Stimulated activated CD8-positive, alpha-beta memory T cell treated with anti-CD3 and anti-CD28 coated beads, Interleukin-7, amount 100 ng/mL, for 48 hours (primary cell): Measurements from ENCODE around the gene TSPAN17.

Source experiments
- DNase-seq, 2 donors: peaks; one replicate each; pipeline ENCODE4 v3.0.0-alpha.2; 2020; ENCODE audit warnings: low read depth in 1 of 2; ENCODE audit errors: extremely low read depth in 1 of 2

The TSPAN17 gene

DNA sequence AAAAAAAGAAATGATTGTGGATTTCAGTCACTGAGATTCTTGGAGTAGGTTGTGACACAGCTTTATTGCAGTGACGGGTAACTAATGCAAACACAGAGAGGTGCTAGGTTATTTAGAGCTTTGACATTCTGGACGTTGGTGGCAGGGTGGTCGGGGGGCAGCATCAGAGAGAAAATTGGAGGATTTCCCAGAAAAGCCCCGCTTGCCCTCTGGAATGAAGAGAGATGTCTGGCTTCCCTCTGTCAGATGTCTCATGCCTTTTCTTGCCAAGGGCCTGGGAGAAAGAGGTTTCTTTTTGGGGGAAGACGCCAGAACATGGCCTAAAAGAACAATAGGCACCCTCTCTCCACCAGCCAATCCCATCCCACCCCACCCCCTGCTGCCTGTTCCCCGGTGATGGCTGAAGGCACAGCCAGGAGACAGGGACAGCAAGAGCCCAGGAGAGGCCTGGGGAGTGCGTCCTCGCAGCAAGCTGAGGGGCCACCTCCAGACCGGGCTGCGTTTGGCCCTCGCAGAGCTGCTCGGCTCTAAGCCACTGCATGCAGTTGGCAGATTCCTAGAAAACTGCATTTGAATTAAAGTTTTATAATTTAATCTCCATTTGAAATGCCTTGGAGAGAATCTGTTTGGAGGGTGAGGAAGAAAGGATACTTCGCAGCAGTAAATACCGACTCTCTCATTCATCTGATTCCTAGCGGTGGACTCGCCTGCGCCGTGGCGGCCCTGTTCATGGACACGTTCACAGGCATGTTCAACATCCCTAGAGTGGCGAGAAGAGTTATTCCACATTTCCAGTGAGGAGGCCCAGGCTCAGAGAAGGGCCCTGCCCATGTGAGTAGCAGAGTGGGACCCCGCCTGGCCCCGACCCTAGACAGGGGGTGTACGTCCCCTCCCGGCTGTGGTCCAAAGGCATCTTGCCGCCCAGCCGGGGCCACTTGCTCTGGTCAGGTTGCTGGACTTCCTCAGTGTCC is 55.7 kb downstream of the TSPAN17 start:
- DNase-seq: no peak

DNA sequence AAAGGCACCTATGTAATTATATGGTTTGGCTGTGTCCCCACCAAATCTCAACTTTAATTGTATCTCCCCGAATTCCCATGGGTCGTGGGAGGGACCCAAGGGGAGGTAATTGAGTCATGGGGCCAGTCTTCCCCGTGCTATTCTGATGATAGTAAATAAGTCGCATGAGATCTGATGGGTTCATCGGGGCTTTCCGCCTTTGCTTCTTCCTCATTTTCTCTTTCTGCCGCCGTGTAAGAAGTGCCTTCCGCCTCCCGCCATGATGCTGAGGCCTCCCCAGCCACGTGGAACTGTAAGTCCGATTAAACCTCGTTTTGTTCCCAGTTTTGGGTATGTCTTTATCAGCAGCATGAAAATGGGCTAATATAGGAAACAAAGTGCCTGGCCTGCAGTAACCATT is 56.6 kb downstream of the TSPAN17 start:
- DNase-seq: no peak

DNA sequence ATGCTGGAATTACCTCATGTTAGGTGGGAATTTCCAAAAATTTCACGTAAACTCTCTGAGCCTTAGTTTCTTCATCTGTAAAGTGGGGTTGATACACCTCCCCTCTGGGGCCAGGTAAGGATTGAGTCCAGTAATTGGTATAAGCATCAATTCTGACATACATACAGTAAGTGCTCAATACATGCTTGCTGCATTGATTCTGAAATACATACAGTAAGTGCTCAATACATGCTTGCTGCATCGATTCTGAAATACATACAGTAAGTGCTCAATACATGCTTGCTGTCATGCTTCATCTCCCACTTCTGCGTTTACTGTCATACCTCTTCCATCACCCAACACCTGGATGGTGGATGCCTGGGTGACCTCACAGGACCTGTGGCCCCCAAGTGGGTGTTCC is 57.1 kb downstream of the TSPAN17 start:
- DNase-seq: no peak

- DNase-seq: no peak
These were observed 57.5 kb downstream of the TSPAN17 start for GRCh38 chr5:176704817-176705216.
